IMR-90 (cell line): ENCODE results near the gene ST6GALNAC3. TPM values are rescaled to one million over a fixed set of nuclear protein-coding genes. Genes with fewer than 3 reads are reported as not detected.

Experiments
- ATAC-seq: fragments of 200-7000 bp; cut with Tn5 transposase; 2 replicates; pipeline ENCODE4 v1.9.1; 2020; ENCODE audit warnings: low read depth, mild to moderate bottlenecking, moderate library complexity
- BruUV-seq: library from RNA; stranded (reverse); fragments of 400-500 nt; replicated peaks from 2 replicates; lab custom pipeline; 2021; lab: Mats Ljungman, UMichigan
- CTCF ChIA-PET: fragments of 300-600 bp; formaldehyde crosslinking; extraction: SDS; loops from one replicate; lab custom pipeline; 2021; ENCODE audit warnings: antibody characterized with exemption; lab: Yijun Ruan, JAX
- POLR2A ChIA-PET: fragments of 300-600 bp; sonication (Branson Sonifier 250); formaldehyde crosslinking; loops from one replicate; lab custom pipeline; 2022; ENCODE audit warnings: antibody characterized with exemption; ENCODE audit not compliant: unreplicated experiment; lab: Charles Lee
- DNase-seq: peaks from one replicate; pipeline ENCODE4 v3.0.0; 2013
- H2AFZ ChIP-seq: replicated peaks from 2 replicates; pipeline ENCODE3; 2013; ENCODE audit warnings: low read length, mild to moderate bottlenecking; ENCODE audit not compliant: poor library complexity
- H2AK5ac ChIP-seq: 2 replicates; pipeline ENCODE4 v1.6.1; 2013; ENCODE audit warnings: low read depth, low read length, inconsistent platforms
- H2AK9ac ChIP-seq: replicated peaks from 2 replicates; pipeline ENCODE3; 2013; ENCODE audit warnings: mild to moderate bottlenecking, low read depth, low read length, moderate library complexity; ENCODE audit not compliant: poor library complexity
- H2BK120ac ChIP-seq: 2 replicates; pipeline ENCODE4 v1.6.1; 2013; ENCODE audit warnings: low read depth, low read length, inconsistent platforms
- H2BK15ac ChIP-seq: 3 replicates; pipeline ENCODE4 v1.6.1; 2013; ENCODE audit warnings: low read depth, low read length, inconsistent platforms
- H2BK20ac ChIP-seq: 2 replicates; pipeline ENCODE4 v1.6.1; 2013; ENCODE audit warnings: low read depth, mild to moderate bottlenecking, inconsistent platforms, low read length, moderate library complexity
- H2BK5ac ChIP-seq: 2 replicates; pipeline ENCODE4 v1.6.1; 2013; ENCODE audit warnings: mild to moderate bottlenecking, low read depth, low read length, inconsistent platforms; ENCODE audit not compliant: poor library complexity, severe bottlenecking
- H3K14ac ChIP-seq: replicated peaks from 2 replicates; pipeline ENCODE4 v1.6.1; 2013; ENCODE audit warnings: low read depth, low read length, inconsistent platforms
- H3K18ac ChIP-seq: 2 replicates; pipeline ENCODE4 v1.6.1; 2013; ENCODE audit warnings: low read depth, low read length, control low read depth
- H3K23ac ChIP-seq: 2 replicates; pipeline ENCODE4 v1.6.1; 2013; ENCODE audit warnings: low read depth, low read length, inconsistent platforms
- H3K27ac ChIP-seq: 2 replicates; pipeline ENCODE4 v1.5.1; 2013; ENCODE audit warnings: mild to moderate bottlenecking, control low read depth, low read length; ENCODE audit not compliant: insufficient read depth
- H3K27me3 ChIP-seq: 2 replicates; pipeline ENCODE4 v1.6.1; 2013; ENCODE audit warnings: low read length; ENCODE audit not compliant: control insufficient read depth, insufficient read depth
- H3K36me3 ChIP-seq: 2 replicates; pipeline ENCODE4 v1.6.1; 2013; ENCODE audit warnings: low read length, mixed read lengths; ENCODE audit not compliant: control insufficient read depth, insufficient read depth
- H3K4ac ChIP-seq: 2 replicates; pipeline ENCODE4 v1.6.1; 2013; ENCODE audit warnings: low read depth, low read length, inconsistent platforms
- H3K4me1 ChIP-seq: 2 replicates; pipeline ENCODE4 v1.6.1; 2013; ENCODE audit warnings: low read length, mixed read lengths; ENCODE audit not compliant: control insufficient read depth, insufficient read depth
- H3K4me2 ChIP-seq: 2 replicates; pipeline ENCODE4 v1.6.1; 2013; ENCODE audit warnings: low read depth, mild to moderate bottlenecking, control low read depth, low read length, moderate library complexity
- H3K4me3 ChIP-seq: 2 replicates; pipeline ENCODE4 v1.5.1; 2013; ENCODE audit warnings: low read depth, mild to moderate bottlenecking, control low read depth, low read length, moderate library complexity; ENCODE audit not compliant: insufficient read depth
- H3K56ac ChIP-seq: 2 replicates; pipeline ENCODE4 v1.6.1; 2013; ENCODE audit warnings: low read length, inconsistent platforms; ENCODE audit not compliant: insufficient read depth; ENCODE audit errors: extremely low read depth
- H3K79me1 ChIP-seq, 2 experiments: 2 replicates each; pipeline ENCODE4 v1.6.1; 2013; ENCODE audit warnings: low read length in 2 of 2, inconsistent platforms in 1 of 2, low read depth in 1 of 2
- H3K9ac ChIP-seq: 2 replicates; pipeline ENCODE4 v1.6.1; 2013; ENCODE audit warnings: low read depth, low read length, control low read depth
- H3K9me1 ChIP-seq: 2 replicates; pipeline ENCODE4 v1.6.1; 2013; ENCODE audit warnings: low read length, inconsistent platforms; ENCODE audit not compliant: insufficient read depth
- H3K9me3 ChIP-seq: 2 replicates; pipeline ENCODE4 v1.6.1; 2013; ENCODE audit warnings: low read length; ENCODE audit not compliant: control insufficient read depth, insufficient read depth
- H4K20me1 ChIP-seq: 2 replicates; pipeline ENCODE4 v1.6.1; 2013; ENCODE audit warnings: low read length, inconsistent platforms; ENCODE audit not compliant: insufficient read depth
- H4K5ac ChIP-seq: 2 replicates; pipeline ENCODE4 v1.6.1; 2013; ENCODE audit warnings: mild to moderate bottlenecking, low read depth, low read length, control low read depth
- H4K8ac ChIP-seq, 2 experiments: 2 replicates each; pipeline ENCODE4 v1.6.1; 2013; ENCODE audit warnings: low read depth in 2 of 2, low read length in 2 of 2, control low read depth in 1 of 2, inconsistent platforms in 1 of 2
- H4K91ac ChIP-seq: 2 replicates; pipeline ENCODE4 v1.6.1; 2013; ENCODE audit warnings: low read depth, low read length, inconsistent platforms; ENCODE audit not compliant: insufficient read depth
- BHLHE40 ChIP-seq: fragments of 150-350 bp; IDR thresholded peaks from 2 replicates; pipeline ENCODE4 v1.6.1; 2016; ENCODE audit warnings: mild to moderate bottlenecking, low read depth, low read length
- CEBPB ChIP-seq: IDR thresholded peaks from 2 replicates; pipeline ENCODE4 v1.6.1; 2012; ENCODE audit warnings: low read depth, low read length, improper control_type of control experiment
- CTCF ChIP-seq: conservative IDR thresholded peaks from 2 replicates; pipeline ENCODE4 v1.5.1; 2012; ENCODE audit warnings: mild to moderate bottlenecking, low read depth, low read length, improper control_type of control experiment
- ELK1 ChIP-seq: fragments of 150-350 bp; IDR thresholded peaks from 2 replicates; pipeline ENCODE4 v1.6.1; 2016; ENCODE audit warnings: low read depth, mild to moderate bottlenecking, low read length, moderate library complexity, borderline replicate concordance
- FOS ChIP-seq: fragments of 150-350 bp; IDR thresholded peaks from 2 replicates; pipeline ENCODE4 v1.6.1; 2016; ENCODE audit warnings: low read depth, low read length
- MAFK ChIP-seq: IDR thresholded peaks from 2 replicates; pipeline ENCODE4 v1.6.1; 2012; ENCODE audit warnings: low read depth, low read length, improper control_type of control experiment
- MAZ ChIP-seq: IDR thresholded peaks from 2 replicates; pipeline ENCODE4 v1.6.1; 2012; ENCODE audit warnings: low read depth, mild to moderate bottlenecking, low read length, improper control_type of control experiment, moderate library complexity, borderline replicate concordance
- NFE2L2 ChIP-seq: fragments of 150-350 bp; IDR thresholded peaks from 2 replicates; pipeline ENCODE4 v1.6.1; 2016; ENCODE audit warnings: low read depth, mild to moderate bottlenecking, low read length
- POLR2A ChIP-seq: IDR thresholded peaks from 2 replicates; pipeline ENCODE4 v1.6.1; 2012; ENCODE audit warnings: mild to moderate bottlenecking, low read depth, low read length
- RAD21 ChIP-seq: IDR thresholded peaks from 2 replicates; pipeline ENCODE4 v1.6.1; 2012; ENCODE audit warnings: low read length, improper control_type of control experiment
- RCOR1 ChIP-seq: IDR thresholded peaks from 2 replicates; pipeline ENCODE4 v1.6.1; 2012; ENCODE audit warnings: mild to moderate bottlenecking, low read length, improper control_type of control experiment; ENCODE audit not compliant: insufficient replicate concordance
- RFX5 ChIP-seq: IDR thresholded peaks from 2 replicates; pipeline ENCODE4 v1.8.0; 2012; ENCODE audit warnings: low read depth, mild to moderate bottlenecking, low read length, moderate library complexity
- USF2 ChIP-seq: fragments of 150-350 bp; IDR thresholded peaks from 2 replicates; pipeline ENCODE4 v1.6.1; 2017; ENCODE audit warnings: mild to moderate bottlenecking, antibody characterized with exemption, low read length, low read depth
- WGBS, 2 experiments: methylation state at CpG; one replicate each; pipeline versions ENCODE4 v1.1.5 to v1.1.7; 2013; ENCODE audit warnings: missing lambda C conversion rate in 2 of 2; ENCODE audit not compliant: insufficient read length in 1 of 2; ENCODE audit errors: extremely low coverage in 2 of 2; 5-methylcytosine and 5-hydroxymethylcytosine counted together
- dilution Hi-C: fragments of 300-500 bp; cut with HindIII; formaldehyde crosslinking; loops from one replicate; pipeline ENCODE4 v1.14.3; 2018; ENCODE audit warnings: low sequenced_read_pairs; ENCODE audit not compliant: unreplicated experiment
- in situ Hi-C: fragments of 300-500 bp; cut with MboI; formaldehyde crosslinking; loops from 3 replicates; pipeline ENCODE4 v1.14.3; 2019; ENCODE audit warnings: low sequenced_read_pairs, inconsistent platforms, mixed read lengths
- intact Hi-C: fragments of 100-400 bp; cut with micrococcal nuclease; formaldehyde crosslinking; loops from 2 replicates; pipeline ENCODE4 v1.10.0; 2022
- polyA plus RNA-seq, 3 experiments: library from polyadenylated mRNA; depleted of rRNA; stranded (reverse); fragments of >200 nt; gene quantifications; 2 replicates each; pipeline ENCODE4 v1.2.3, GENCODE V29; 2012; ENCODE audit warnings: low replicate concordance in 1 of 3
- total RNA-seq: library from RNA; depleted of rRNA; stranded (reverse); fragments of >200 nt; gene quantifications from 2 replicates; pipeline ENCODE4 v1.2.3, GENCODE V29; 2012

ST6GALNAC3 gene
- total and polyA plus RNA-seq, 2 of the 4 experiments (the other 2 are of a cell fraction): 0.65 to 1.3 TPM

GRCh38 chr1:76607717-76608116, 533.2 kb downstream of the ST6GALNAC3 start:
- Histone ChIP-seq H3K4me2 (no peak overlapping the region), H3K4ac (no peak overlapping the region), H3K4me3 (no peak overlapping the region), H3K23ac (no peak overlapping the region), H3K9me3 (0 out of 2 replicates have a peak, but pooled peaks cover 1% of the 10 kb centered on the region), H4K8ac (no peak overlapping the region), H2AFZ (no peak overlapping the region), H4K5ac (no peak overlapping the region), H2BK15ac (no peak overlapping the region), H3K27me3 (no peaks in the 10 kb centered on the region), H2AK5ac (no peak overlapping the region), H2BK20ac (no peak overlapping the region), H3K18ac (no peak overlapping the region), H3K56ac (no peak overlapping the region), H3K27ac (no peak overlapping the region), H3K14ac (no peak overlapping the region), H4K91ac (no peak overlapping the region), H3K36me3 (no peaks in the 10 kb centered on the region), H2AK9ac (no peak overlapping the region), H4K20me1 (no peaks in the 10 kb centered on the region), H3K79me1 (no peaks in the 10 kb centered on the region), H2BK5ac (no peak overlapping the region), H3K9me1 (no peaks in the 10 kb centered on the region), H3K9ac (no peak overlapping the region), H3K4me1 (no peaks in the 10 kb centered on the region), H2BK120ac (no peak overlapping the region)
- TF ChIP-seq RAD21 (no peak), ELK1 (no peak), MAZ (no peak), FOS (no peak), CEBPB (no peak), NFE2L2 (no peak), POLR2A (no peak), RCOR1 (no peak), RFX5 (no peak), USF2 (no peak), MAFK (no peak), BHLHE40 (no peak), CTCF (no peak)
- dilution Hi-C loops (no loop called here), intact Hi-C loops (no loop called here), in situ Hi-C loops (no loop called here)
- POLR2A ChIA-PET: no interaction called here
- no peak for DNase-seq
- CTCF ChIA-PET: interaction anchor here (0.6 kb wide), 1 partner anchor 9 kb away, joined by 5 read pairs; no protein-coding TSS in a partner anchor
- BruUV-seq: no TSS peak
- no peak for ATAC-seq
- WGBS, 2 experiments: no CpG with 5 or more reads among the region's 3 CpGs
